ENCODE results near the gene MTCL3.

MTCL3 gene

GRCh38 chr6:127497410-127497809, 21.7 kb downstream of the MTCL3 start:
- H3K4me3 Mint-ChIP-seq = no peak overlapping the region
- H3K9me3 Mint-ChIP-seq = no peaks in the 10 kb centered on the region
- H4K8ac ChIP-seq (replicated peaks; ENCODE audit: insufficient read length, low read depth, low read length) = no peak overlapping the region
- no peaks in the 10 kb centered on the region; a peak in 1 of 7 replicates for H3K36me3 Mint-ChIP-seq (ENCODE audit: insufficient read depth in 1 of 3, low read depth in 3 of 3)
- no peak overlapping the region for H4K91ac ChIP-seq (ENCODE audit: insufficient read length, low read depth, low read length)
- peaks cover 0 to 3% of the 10 kb centered on the region in 2 experiments; a peak in 3 of 4 replicates for H3K4me1 Mint-ChIP-seq
- no peak overlapping the region for H3K27ac ChIP-seq (ENCODE audit: insufficient read length, low read depth, low read length)
- H3K23me2 ChIP-seq (ENCODE audit: insufficient read length, low read depth, low read length, poor library complexity, severe bottlenecking) = no peaks in the 10 kb centered on the region
- no peaks in the 10 kb centered on the region for H3K79me1 ChIP-seq (ENCODE audit: insufficient read depth, low read depth, low read length, poor library complexity, severe bottlenecking)
- no peak for TF ChIP-seq CTCF (conservative IDR thresholded peaks at IDR 0.05)
- no peaks in the 10 kb centered on the region for H3K27me3 ChIP-seq (ENCODE audit: insufficient read depth, low read length)
- no peak overlapping the region for H3K18ac ChIP-seq (ENCODE audit: insufficient read length, low read depth, low read length)
- H4K5ac ChIP-seq (ENCODE audit: insufficient read length, low read depth, low read length) = no peak overlapping the region
- no peaks in the 10 kb centered on the region for H4K20me1 ChIP-seq (ENCODE audit: control insufficient read depth, insufficient read depth, insufficient read length)
- no peak overlapping the region for H3K4me2 ChIP-seq (ENCODE audit: insufficient read depth, insufficient read length, low read length)
- WGBS (ENCODE audit: extremely low coverage, insufficient read length, low lambda C conversion rate) = no CpG with 5 or more reads among the region's 1 CpG
- peak overlapping the region in 1 of 3 experiments; percentile 29; a peak in 1 of 7 replicates for H3K27ac Mint-ChIP-seq
- H3K4ac ChIP-seq (ENCODE audit: low read depth, low read length) = no peak overlapping the region
- no peak overlapping the region for H2BK5ac ChIP-seq (ENCODE audit: insufficient read length, low read length)
- H3T11ph ChIP-seq (ENCODE audit: low read length) = no peak overlapping the region
- no peak overlapping the region for H3K56ac ChIP-seq (ENCODE audit: insufficient read length, low read depth, low read length)
- no peaks in the 10 kb centered on the region for H3K9me3 ChIP-seq (ENCODE audit: control insufficient read depth, low read depth, low read length)
- no peak overlapping the region for H3K9ac ChIP-seq (ENCODE audit: extremely low read depth, insufficient read length, low read length)
- H3K14ac ChIP-seq (ENCODE audit: insufficient read depth, low read length) = no peak overlapping the region
- no peaks in the 10 kb centered on the region for H3K79me2 ChIP-seq (ENCODE audit: insufficient read depth, low read length)
- H2BK12ac ChIP-seq (ENCODE audit: insufficient read length, low read depth, low read length) = no peak overlapping the region
- H2BK15ac ChIP-seq (ENCODE audit: low read depth, low read length) = no peak overlapping the region
- H2AFZ ChIP-seq (ENCODE audit: low read length) = no peak overlapping the region
- DNase-seq = no peak
- H2AK5ac ChIP-seq (ENCODE audit: insufficient read length, low read length) = no peak overlapping the region
- no peak overlapping the region for H3K23ac ChIP-seq (ENCODE audit: insufficient read length, low read depth, low read length)
- H2BK20ac ChIP-seq (ENCODE audit: low read depth, low read length, poor library complexity, severe bottlenecking) = no peak overlapping the region
- H2BK120ac ChIP-seq (ENCODE audit: low read depth, low read length, poor library complexity, severe bottlenecking) = no peak overlapping the region
- no peaks in the 10 kb centered on the region for H3K27me3 Mint-ChIP-seq (ENCODE audit: low read depth)
- H3K4me1 ChIP-seq (ENCODE audit: insufficient read depth, low read length) = no peaks in the 10 kb centered on the region

Measured in H9 (cell line).